Measurements from ENCODE around the gene RABGAP1L. TPM values are rescaled to one million over a fixed set of nuclear protein-coding genes. Genes with fewer than 3 reads are reported as not detected.
"Not testable (repeated sequence)": the region's sequence is repeated elsewhere in the genome, so short reads cannot be mapped to it uniquely, and the experiment has no call there.

RABGAP1L gene
- total RNA-seq, 4 donors from 2014 or later = 48.2 to 102 (median 59.1) TPM

- no peak for TF ChIP-seq POLR2A (IDR thresholded peaks at IDR 0.05)
- TF ChIP-seq, protein P1, sequence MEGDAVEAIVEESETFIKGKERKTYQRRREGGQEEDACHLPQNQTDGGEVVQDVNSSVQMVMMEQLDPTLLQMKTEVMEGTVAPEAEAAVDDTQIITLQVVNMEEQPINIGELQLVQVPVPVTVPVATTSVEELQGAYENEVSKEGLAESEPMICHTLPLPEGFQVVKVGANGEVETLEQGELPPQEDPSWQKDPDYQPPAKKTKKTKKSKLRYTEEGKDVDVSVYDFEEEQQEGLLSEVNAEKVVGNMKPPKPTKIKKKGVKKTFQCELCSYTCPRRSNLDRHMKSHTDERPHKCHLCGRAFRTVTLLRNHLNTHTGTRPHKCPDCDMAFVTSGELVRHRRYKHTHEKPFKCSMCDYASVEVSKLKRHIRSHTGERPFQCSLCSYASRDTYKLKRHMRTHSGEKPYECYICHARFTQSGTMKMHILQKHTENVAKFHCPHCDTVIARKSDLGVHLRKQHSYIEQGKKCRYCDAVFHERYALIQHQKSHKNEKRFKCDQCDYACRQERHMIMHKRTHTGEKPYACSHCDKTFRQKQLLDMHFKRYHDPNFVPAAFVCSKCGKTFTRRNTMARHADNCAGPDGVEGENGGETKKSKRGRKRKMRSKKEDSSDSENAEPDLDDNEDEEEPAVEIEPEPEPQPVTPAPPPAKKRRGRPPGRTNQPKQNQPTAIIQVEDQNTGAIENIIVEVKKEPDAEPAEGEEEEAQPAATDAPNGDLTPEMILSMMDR (IDR thresholded peaks at IDR 0.05) = no peak
- TF ChIP-seq POLR2AphosphoS5 (IDR thresholded peaks at IDR 0.05) = no peak
- no peak for TF ChIP-seq EP300 (IDR thresholded peaks at IDR 0.05)
- Histone ChIP-seq H3K4me1 (no peaks in the 10 kb centered on the region), H3K4me3 (no peak overlapping the region), H3K27ac (no peak overlapping the region), H3K27me3 (no peaks in the 10 kb centered on the region), H3K36me3 (no peaks in the 10 kb centered on the region), H3K9me3 (no peaks in the 10 kb centered on the region)
- DNase-seq (ENCODE audit: low spot score in 2 of 2) = no peak
- WGBS = 93% methylated on average over 2 of the region's 2 CpGs
These were observed 542.7 kb downstream of the RABGAP1L start for GRCh38 chr1:174702011-174702410.

DNA sequence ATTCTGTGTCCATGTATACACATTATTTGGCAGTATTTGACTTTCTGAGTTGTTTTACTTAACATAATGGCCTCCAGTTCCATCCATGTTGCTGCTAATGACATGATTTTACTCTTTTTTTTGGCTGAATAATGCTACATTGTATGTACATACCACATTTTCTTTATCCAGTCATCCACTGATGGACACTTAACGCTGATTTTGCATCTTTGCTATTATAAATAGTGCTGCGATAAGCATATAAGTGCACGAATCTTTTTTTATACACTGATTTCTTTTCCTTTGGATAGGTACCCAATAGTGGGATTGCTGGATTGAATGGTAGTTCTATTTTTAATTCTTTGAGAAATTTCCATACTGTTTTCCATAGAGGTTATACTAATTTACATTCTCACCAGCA, 544.0 kb downstream of the RABGAP1L start:
- DNase-seq (ENCODE audit: low spot score in 2 of 2) = no peak
- Histone ChIP-seq H3K4me3 (no peak overlapping the region), H3K9me3 (no peaks in the 10 kb centered on the region), H3K27ac (no peak overlapping the region), H3K27me3 (no peaks in the 10 kb centered on the region), H3K4me1 (no peaks in the 10 kb centered on the region), H3K36me3 (no peaks in the 10 kb centered on the region)
- TF ChIP-seq POLR2AphosphoS5 (IDR thresholded peaks at IDR 0.05) = no peak
- TF ChIP-seq, protein P1 (IDR thresholded peaks at IDR 0.05) = no peak
- WGBS = 98% methylated on average over 3 of the region's 3 CpGs

- H3K4me1 ChIP-seq = no peaks in the 10 kb centered on the region
- no peak for DNase-seq (ENCODE audit: low spot score in 2 of 2)
- no peak overlapping the region for H3K27ac ChIP-seq
- WGBS = 94% methylated on average over 1 of the region's 1 CpG
- no peaks in the 10 kb centered on the region for H3K36me3 ChIP-seq
- no peaks in the 10 kb centered on the region for H3K27me3 ChIP-seq
- TF ChIP-seq POLR2AphosphoS5 (IDR thresholded peaks at IDR 0.05) (no peak), POLR2A (IDR thresholded peaks at IDR 0.05) (no peak), EP300 (IDR thresholded peaks at IDR 0.05) (no peak)
- TF ChIP-seq, protein P1 (IDR thresholded peaks at IDR 0.05) = no peak
- H3K4me3 ChIP-seq = no peak overlapping the region
- no peaks in the 10 kb centered on the region for H3K9me3 ChIP-seq
These were observed 545.0 kb downstream of the RABGAP1L start for GRCh38 chr1:174704300-174704699.

DNA sequence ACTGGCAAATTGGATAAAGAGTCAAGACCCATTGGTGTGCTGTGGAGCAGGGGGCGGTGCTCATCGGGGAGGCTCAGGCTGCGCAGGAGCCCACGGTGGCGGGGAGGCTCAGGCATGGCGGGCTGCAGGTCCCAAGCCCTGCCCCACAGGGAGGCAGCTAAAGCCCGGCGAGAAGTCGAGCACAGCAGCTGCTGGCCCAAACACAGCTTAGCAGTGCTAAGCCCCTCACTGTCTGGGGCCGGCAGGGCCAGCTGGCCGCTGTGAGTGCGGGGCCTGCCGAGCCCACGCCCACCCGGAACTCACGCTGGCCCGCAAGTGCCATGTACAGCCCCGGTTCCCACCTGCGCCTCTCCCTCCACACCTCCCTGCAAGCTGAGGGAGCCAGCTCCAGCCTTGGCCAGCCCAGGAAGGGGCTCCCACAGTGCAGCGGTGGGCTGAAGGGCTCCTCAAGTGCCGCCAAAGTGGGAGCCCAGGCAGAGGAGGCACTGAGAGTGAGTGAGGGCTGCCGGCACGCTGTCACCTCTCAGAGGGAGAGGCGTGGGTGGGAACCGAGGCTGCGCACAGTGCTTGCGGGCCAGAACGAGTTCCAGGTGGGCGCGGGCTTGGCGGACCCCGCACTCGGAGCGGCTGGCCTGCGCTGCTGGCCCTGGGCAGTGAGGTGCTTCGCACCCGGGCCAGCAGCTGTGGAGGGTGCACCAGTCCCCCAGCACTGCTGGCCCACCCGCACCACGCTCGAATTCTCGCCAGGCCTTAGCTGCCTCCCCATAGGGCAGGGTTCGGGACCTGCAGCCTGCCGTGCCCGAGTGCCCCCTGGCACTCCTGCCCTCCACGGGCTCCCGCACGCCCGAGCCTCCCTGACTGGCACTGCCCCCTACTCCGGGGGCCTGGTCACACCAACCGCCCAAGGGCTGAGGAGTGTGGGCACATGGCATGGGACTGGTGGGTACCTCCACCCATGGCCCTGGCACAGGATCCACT, 551.8 kb downstream of the RABGAP1L start:
- Histone ChIP-seq H3K27me3 (no peaks in the 10 kb centered on the region), H3K36me3 (no peaks in the 10 kb centered on the region), H3K4me1 (peaks cover 3% of the 10 kb centered on the region), H3K9me3 (no peaks in the 10 kb centered on the region), H3K27ac (no peak overlapping the region), H3K4me3 (no peak overlapping the region)
- TF ChIP-seq, protein P1 (IDR thresholded peaks at IDR 0.05) = no peak
- no peak for DNase-seq (ENCODE audit: low spot score in 2 of 2)
- 89% methylated on average over 8 of the region's 50 CpGs for WGBS

DNA sequence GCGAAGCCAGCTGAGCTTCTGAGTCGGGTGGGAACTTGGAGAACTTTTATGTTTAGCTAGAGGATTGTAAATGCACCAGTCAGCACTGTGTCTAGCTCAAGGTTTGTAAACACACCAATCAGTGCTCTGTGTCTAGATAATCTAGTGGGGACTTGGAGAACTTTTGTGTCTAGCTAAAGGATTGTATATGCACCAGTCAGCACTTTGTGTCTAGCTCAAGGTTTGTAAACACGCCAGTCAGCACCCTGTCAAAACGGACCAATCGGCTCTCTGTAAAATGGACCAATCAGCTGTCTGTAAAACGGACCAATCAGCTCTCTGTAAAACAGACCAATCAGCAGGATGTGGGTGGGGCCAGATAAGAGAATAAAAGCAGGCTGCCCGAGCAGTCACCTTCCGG, 552.5 kb downstream of the RABGAP1L start:
- not testable (repeated sequence) for H3K9me3 ChIP-seq; DNase-seq (ENCODE audit: low spot score in 2 of 2); H3K27ac ChIP-seq; H3K27me3 ChIP-seq; H3K36me3 ChIP-seq; H3K4me3 ChIP-seq; H3K4me1 ChIP-seq
- 98% methylated on average over 7 of the region's 8 CpGs for WGBS
